DMS 273 treated with DMSO at 0.1 percent for 48 hours (cell line): ENCODE results near the gene PDGFRB.

Source experiments
- DNase-seq: peaks from one replicate; lab custom pipeline; 2025; lab: John Stamatoyannopoulos, UW

The PDGFRB gene

GRCh38 chr5:150130493-150130922, 25.1 kb downstream of the PDGFRB start:
- no peak for DNase-seq

GRCh38 chr5:150129813-150130492, 25.7 kb downstream of the PDGFRB start:
- peak; percentile 39 for DNase-seq

- no peak for DNase-seq
These were observed 26.2 kb downstream of the PDGFRB start for GRCh38 chr5:150129454-150129812.

- no peak for DNase-seq
These were observed 28.8 kb downstream of the PDGFRB start for GRCh38 chr5:150126921-150127265.

- no peak for DNase-seq
These were observed 29.3 kb downstream of the PDGFRB start for GRCh38 chr5:150126199-150126920.

GRCh38 chr5:150125334-150125733, 30.3 kb downstream of the PDGFRB start:
- DNase-seq: no peak

- DNase-seq: no peak
These were observed 31.0 kb downstream of the PDGFRB start for GRCh38 chr5:150124596-150124995.

GRCh38 chr5:150124111-150124557, 31.5 kb downstream of the PDGFRB start:
- no peak for DNase-seq

GRCh38 chr5:150123542-150123941, 32.1 kb downstream of the PDGFRB start:
- no peak for DNase-seq

- no peak for DNase-seq
These were observed 32.8 kb downstream of the PDGFRB start for GRCh38 chr5:150122536-150123481.

- DNase-seq: no peak
These were observed 33.5 kb downstream of the PDGFRB start for GRCh38 chr5:150122158-150122510.

GRCh38 chr5:150121448-150122157, 34.0 kb downstream of the PDGFRB start:
- no peak for DNase-seq

GRCh38 chr5:150120617-150121447, 34.8 kb downstream of the PDGFRB start:
- no peak for DNase-seq

GRCh38 chr5:150120062-150120441, 35.6 kb downstream of the PDGFRB start:
- DNase-seq: no peak

GRCh38 chr5:150119421-150120061, 36.1 kb downstream of the PDGFRB start:
- no peak for DNase-seq

GRCh38 chr5:150118561-150119229, 37.0 kb downstream of the PDGFRB start:
- DNase-seq: no peak

- DNase-seq: no peak
These were observed 37.6 kb downstream of the PDGFRB start for GRCh38 chr5:150117945-150118560.

GRCh38 chr5:150116667-150117400, 38.8 kb downstream of the PDGFRB start:
- DNase-seq: no peak
